WTC11 (cell line): ENCODE data around the gene APBA1. TPM values are rescaled to one million over a fixed set of nuclear protein-coding genes. Genes with fewer than 3 reads are reported as not detected.

Source experiments
- ATAC-seq: fragments of 200-7000 bp; cut with Tn5 transposase; 2 replicates; pipeline ENCODE4 v1.10.0; 2021; ENCODE audit warnings: mild to moderate bottlenecking, moderate library complexity
- CTCF ChIA-PET: fragments of 300-600 bp; sonication (Branson Sonifier 250); formaldehyde crosslinking; loops from one replicate; lab custom pipeline; 2021; ENCODE audit warnings: antibody characterized with exemption; lab: Charles Lee
- POLR2A ChIA-PET: fragments of 350-600 bp; sonication (Branson Sonifier 250); formaldehyde crosslinking; loops from one replicate; lab custom pipeline; 2021; ENCODE audit warnings: antibody characterized with exemption; lab: Charles Lee
- DNase-seq: peaks from one replicate; pipeline ENCODE4 v3.0.0; 2021; ENCODE audit warnings: low spot score
- H3K27ac Mint-ChIP-seq: 2 replicates; pipeline ENCODE4 v1.8.0; 2021; ENCODE audit warnings: mixed read lengths
- H3K27me3 Mint-ChIP-seq: 2 replicates; pipeline ENCODE4 v1.8.0; 2021; ENCODE audit warnings: low read depth, mild to moderate bottlenecking, moderate library complexity, mixed read lengths
- H3K36me3 Mint-ChIP-seq: 2 replicates; pipeline ENCODE4 v1.8.0; 2021; ENCODE audit warnings: mixed read lengths
- H3K4me1 Mint-ChIP-seq: 2 replicates; pipeline ENCODE4 v1.8.0; 2022; ENCODE audit warnings: mixed read lengths
- H3K4me3 Mint-ChIP-seq: 2 replicates; pipeline ENCODE4 v1.8.0; 2021; ENCODE audit warnings: mild to moderate bottlenecking, moderate library complexity, mixed read lengths
- H3K9me3 Mint-ChIP-seq: 2 replicates; pipeline ENCODE4 v1.8.0; 2021; ENCODE audit warnings: mixed read lengths
- CBFB ChIP-seq: sonication (generic); formaldehyde crosslinking; IDR thresholded peaks from 2 replicates; pipeline ENCODE4 v1.8.1; 2022; ENCODE audit warnings: mild to moderate bottlenecking, low read depth, missing genetic modification reagents
- CDX4 ChIP-seq: fragments of 250-450 bp; sonication (Bioruptor Pico); IDR thresholded peaks from 2 replicates; pipeline ENCODE4 v1.9.0; 2021; ENCODE audit warnings: moderate library complexity, mild to moderate bottlenecking, inconsistent platforms, borderline replicate concordance
- E2F4 ChIP-seq: sonication (generic); formaldehyde crosslinking; IDR thresholded peaks from 2 replicates; pipeline ENCODE4 v1.8.1; 2022; ENCODE audit warnings: low read depth, mild to moderate bottlenecking, moderate library complexity, missing genetic modification reagents, borderline replicate concordance
- ELF4 ChIP-seq: sonication (generic); formaldehyde crosslinking; IDR thresholded peaks from 2 replicates; pipeline ENCODE4 v1.8.1; 2022; ENCODE audit warnings: low read depth, mild to moderate bottlenecking, moderate library complexity, missing genetic modification reagents
- ESRRA ChIP-seq: sonication (generic); formaldehyde crosslinking; IDR thresholded peaks from 2 replicates; pipeline ENCODE4 v1.8.1; 2022; ENCODE audit warnings: mild to moderate bottlenecking, missing genetic modification reagents, borderline replicate concordance
- FOXJ3 ChIP-seq: sonication (generic); formaldehyde crosslinking; IDR thresholded peaks from 2 replicates; pipeline ENCODE4 v1.9.0; 2021; ENCODE audit warnings: missing genetic modification reagents, mild to moderate bottlenecking, borderline replicate concordance
- IRF1 ChIP-seq: sonication (generic); formaldehyde crosslinking; IDR thresholded peaks from 2 replicates; pipeline ENCODE4 v1.8.0; 2023; ENCODE audit warnings: missing genetic modification reagents
- KAT7 ChIP-seq: sonication (generic); formaldehyde crosslinking; IDR thresholded peaks from 2 replicates; pipeline ENCODE4 v1.8.1; 2023; ENCODE audit warnings: missing genetic modification reagents, mild to moderate bottlenecking, borderline replicate concordance
- MAX ChIP-seq: sonication (generic); formaldehyde crosslinking; IDR thresholded peaks from 2 replicates; pipeline ENCODE4 v1.8.0; 2022; ENCODE audit warnings: mild to moderate bottlenecking, missing genetic modification reagents
- PREB ChIP-seq: sonication (generic); formaldehyde crosslinking; IDR thresholded peaks from 2 replicates; pipeline ENCODE4 v1.8.1; 2022; ENCODE audit warnings: mild to moderate bottlenecking, missing genetic modification reagents, moderate library complexity, borderline replicate concordance
- RELA ChIP-seq: sonication (generic); formaldehyde crosslinking; IDR thresholded peaks from 2 replicates; pipeline ENCODE4 v1.8.1; 2022; ENCODE audit warnings: missing genetic modification reagents, mild to moderate bottlenecking, borderline replicate concordance
- SMAD3 ChIP-seq: sonication (generic); formaldehyde crosslinking; IDR thresholded peaks from 2 replicates; pipeline ENCODE4 v1.8.0; 2022; ENCODE audit warnings: missing genetic modification reagents, mild to moderate bottlenecking, borderline replicate concordance
- TEAD4 ChIP-seq: sonication (generic); formaldehyde crosslinking; IDR thresholded peaks from 2 replicates; pipeline ENCODE4 v1.8.0; 2022; ENCODE audit warnings: mild to moderate bottlenecking, missing genetic modification reagents
- ZBTB43 ChIP-seq: sonication (generic); formaldehyde crosslinking; IDR thresholded peaks from 2 replicates; pipeline ENCODE4 v1.8.1; 2023; ENCODE audit warnings: mild to moderate bottlenecking, missing genetic modification reagents
- ZMAT4 ChIP-seq: fragments of 250-450 bp; sonication (Bioruptor Pico); IDR thresholded peaks from 2 replicates; pipeline ENCODE4 v1.9.0; 2021; ENCODE audit warnings: mild to moderate bottlenecking
- ZNF121 ChIP-seq: sonication (generic); formaldehyde crosslinking; IDR thresholded peaks from 2 replicates; pipeline ENCODE4 v1.8.0; 2023; ENCODE audit warnings: missing genetic modification reagents
- ZNF396 ChIP-seq: fragments of 250-450 bp; sonication (Bioruptor Pico); IDR thresholded peaks from 2 replicates; pipeline ENCODE4 v1.8.0; 2021; ENCODE audit warnings: mild to moderate bottlenecking, moderate library complexity, borderline replicate concordance
- ZNF671 ChIP-seq: fragments of 250-450 bp; sonication (Bioruptor Pico); IDR thresholded peaks from 2 replicates; pipeline ENCODE4 v1.8.0; 2021; ENCODE audit warnings: mild to moderate bottlenecking
- total RNA-seq: library from RNA; stranded (reverse); gene quantifications from 3 replicates; pipeline ENCODE4 v1.2.3, GENCODE V29; 2021

APBA1 gene
- total RNA-seq, 1 experiment from 2014 or later = 0.94 TPM

- no peak for TF ChIP-seq CDX4 (CRISPR knock-in tag)
Measured at GRCh38 chr9:69583645-69584234, 88.4 kb downstream of the APBA1 start (continued).

GRCh38 chr9:69582544-69583297 is 89.5 kb downstream of the APBA1 start:
- H3K4me3 Mint-ChIP-seq = no peak overlapping the region
- H3K4me1 Mint-ChIP-seq = peaks cover 7% of the 10 kb centered on the region
- DNase-seq (no peak), ATAC-seq (peak; percentile 70)
- peaks cover 95% of the 10 kb centered on the region for H3K27me3 Mint-ChIP-seq
- TF ChIP-seq KAT7 (CRISPR knock-in tag) (no peak), ZNF121 (CRISPR knock-in tag) (no peak), TEAD4 (no peak), ZBTB43 (CRISPR knock-in tag) (no peak), IRF1 (no peak), ZMAT4 (CRISPR knock-in tag) (no peak), MAX (CRISPR knock-in tag) (no peak), CBFB (CRISPR knock-in tag) (no peak)
- no peaks in the 10 kb centered on the region for H3K36me3 Mint-ChIP-seq
- H3K27ac Mint-ChIP-seq = no peak overlapping the region
- POLR2A ChIA-PET = no interaction called here
- H3K9me3 Mint-ChIP-seq = no peaks in the 10 kb centered on the region
- CTCF ChIA-PET = no interaction called here

GRCh38 chr9:69582018-69582417 is 90.2 kb downstream of the APBA1 start:
- H3K4me1 Mint-ChIP-seq = peaks cover 7% of the 10 kb centered on the region
- H3K4me3 Mint-ChIP-seq = no peak overlapping the region
- ChIA-PET POLR2A (no interaction called here), CTCF (no interaction called here)
- H3K27me3 Mint-ChIP-seq = peaks cover 90% of the 10 kb centered on the region
- ATAC-seq (no peak), DNase-seq (no peak)
- no peak overlapping the region for H3K27ac Mint-ChIP-seq
- H3K36me3 Mint-ChIP-seq = no peaks in the 10 kb centered on the region
- peaks cover 3% of the 10 kb centered on the region; the same call in 1 of the 2 replicates for H3K9me3 Mint-ChIP-seq
- no peak for TF ChIP-seq ZNF671 (CRISPR knock-in tag)
- no peak for TF ChIP-seq FOXJ3
- TF ChIP-seq RELA = no peak
- no peak for TF ChIP-seq ZNF396 (CRISPR knock-in tag)
- TF ChIP-seq, all 79 proteins: peak for 0

- ChIA-PET CTCF (no interaction called here), POLR2A (no interaction called here)
- ATAC-seq (no peak), DNase-seq (no peak)
- peaks cover 4% of the 10 kb centered on the region; the same call in 1 of the 2 replicates for H3K9me3 Mint-ChIP-seq
- no peak overlapping the region for H3K27ac Mint-ChIP-seq
- H3K36me3 Mint-ChIP-seq = no peaks in the 10 kb centered on the region
- TF ChIP-seq PREB (CRISPR knock-in tag) (no peak), KAT7 (CRISPR knock-in tag) (no peak), ESRRA (CRISPR knock-in tag) (no peak), ELF4 (CRISPR knock-in tag) (no peak), E2F4 (CRISPR knock-in tag) (no peak), SMAD3 (CRISPR knock-in tag) (no peak), CBFB (CRISPR knock-in tag) (no peak)
- H3K27me3 Mint-ChIP-seq = peaks cover 79% of the 10 kb centered on the region
- no peak overlapping the region for H3K4me3 Mint-ChIP-seq
- peaks cover 7% of the 10 kb centered on the region for H3K4me1 Mint-ChIP-seq
Measured at GRCh38 chr9:69580582-69581214, 91.5 kb downstream of the APBA1 start.
